HCT116 (cell line): ENCODE data around the gene LYPD6.

Source experiments
- ATF3 ChIP-seq: IDR thresholded peaks from 2 replicates; pipeline ENCODE4 v1.6.1; 2012
- CBX3 ChIP-seq: IDR thresholded peaks from 2 replicates; pipeline ENCODE4 v1.6.1; 2012; ENCODE audit warnings: low read depth
- CEBPB ChIP-seq: IDR thresholded peaks from 2 replicates; pipeline ENCODE4 v1.6.1; 2012; ENCODE audit warnings: low read depth
- CTCF ChIP-seq, 3 experiments: fragments of 200-600 bp in 1 of 3; sonication (generic) in 1 of 3; IDR thresholded peaks in 2 of 3; conservative IDR thresholded peaks in 1 of 3; 2 replicates each; pipeline ENCODE4 v1.5.1; 2012 to 2017; ENCODE audit warnings: low read depth in 2 of 3, low read length in 2 of 3, antibody characterized with exemption in 1 of 3, borderline replicate concordance in 1 of 3, control low read depth in 1 of 3, mild to moderate bottlenecking in 1 of 3, mixed read lengths in 1 of 3, mixed run types in 1 of 3, moderate library complexity in 1 of 3; ENCODE audit not compliant: insufficient read depth in 1 of 3
- ELF1 ChIP-seq: IDR thresholded peaks from 2 replicates; pipeline ENCODE4 v1.6.1; 2012; ENCODE audit warnings: low read depth, borderline replicate concordance
- EZH2 ChIP-seq: fragments of 200-600 bp; sonication (generic); IDR thresholded peaks from 2 replicates; pipeline ENCODE4 v1.6.1; 2017; ENCODE audit warnings: antibody characterized with exemption, mixed run types
- EZH2phosphoT487 ChIP-seq: fragments of 200-600 bp; IDR thresholded peaks from 2 replicates; pipeline ENCODE4 v1.6.1; 2018; ENCODE audit warnings: antibody characterized with exemption, borderline replicate concordance
- POLR2A ChIP-seq: IDR thresholded peaks from 2 replicates; pipeline ENCODE4 v1.7.0; 2011; ENCODE audit warnings: borderline replicate concordance; ENCODE audit not compliant: insufficient read depth, insufficient read length; ENCODE audit errors: extremely low read depth
- POLR2AphosphoS5 ChIP-seq: IDR thresholded peaks from 2 replicates; pipeline ENCODE4 v1.6.1; 2011; ENCODE audit warnings: mild to moderate bottlenecking, low read depth, low read length, moderate library complexity
- REST ChIP-seq: IDR thresholded peaks from 2 replicates; pipeline ENCODE4 v1.6.1; 2012; ENCODE audit warnings: low read depth
- TCF7L2 ChIP-seq: IDR thresholded peaks from 2 replicates; pipeline ENCODE4 v1.7.0; 2011; ENCODE audit warnings: borderline replicate concordance, inconsistent platforms; ENCODE audit not compliant: insufficient read depth, insufficient read length; ENCODE audit errors: extremely low read depth
- ZBTB33 ChIP-seq: IDR thresholded peaks from 2 replicates; pipeline ENCODE4 v1.6.1; 2011; ENCODE audit warnings: mild to moderate bottlenecking, low read length, moderate library complexity; ENCODE audit not compliant: insufficient replicate concordance; ENCODE audit errors: extremely low read depth
- ZNF274 ChIP-seq: fragments of 200-500 bp; sonication (Bioruptor generic); IDR thresholded peaks from 2 replicates; pipeline ENCODE4 v1.6.1; 2014; ENCODE audit warnings: mild to moderate bottlenecking, low read depth, low read length, inconsistent platforms

- no peak for TF ChIP-seq ZBTB33
- no peak for TF ChIP-seq ZNF274
- no peak for TF ChIP-seq POLR2AphosphoS5
- TF ChIP-seq POLR2A = no peak
- no peak for TF ChIP-seq CTCF (IDR thresholded peaks at IDR 0.05 in 2 of 3, conservative IDR thresholded peaks at IDR 0.05 in 1 of 3; ENCODE audit: borderline replicate concordance in 1 of 3, insufficient read depth in 1 of 3, low read depth in 2 of 3, low read length in 2 of 3)
- no peak for TF ChIP-seq ELF1
- TF ChIP-seq TCF7L2 = no peak
- TF ChIP-seq ATF3 = no peak
- TF ChIP-seq EZH2phosphoT487 = no peak
- TF ChIP-seq CBX3 = no peak
- no peak for TF ChIP-seq EZH2
- no peak for TF ChIP-seq REST
- TF ChIP-seq CEBPB = no peak
Measured at GRCh38 chr2:149483004-149483605, 152.7 kb downstream of the LYPD6 start.
